Measurements from ENCODE around the gene AGXT2. TPM values are rescaled to one million over a fixed set of nuclear protein-coding genes. Genes with fewer than 3 reads are reported as not detected.

The AGXT2 gene
- total and polyA plus RNA-seq, 2 donors (not counting 3 experiments of a cell fraction or from before 2014, with no cell fraction given): not detected

DNA sequence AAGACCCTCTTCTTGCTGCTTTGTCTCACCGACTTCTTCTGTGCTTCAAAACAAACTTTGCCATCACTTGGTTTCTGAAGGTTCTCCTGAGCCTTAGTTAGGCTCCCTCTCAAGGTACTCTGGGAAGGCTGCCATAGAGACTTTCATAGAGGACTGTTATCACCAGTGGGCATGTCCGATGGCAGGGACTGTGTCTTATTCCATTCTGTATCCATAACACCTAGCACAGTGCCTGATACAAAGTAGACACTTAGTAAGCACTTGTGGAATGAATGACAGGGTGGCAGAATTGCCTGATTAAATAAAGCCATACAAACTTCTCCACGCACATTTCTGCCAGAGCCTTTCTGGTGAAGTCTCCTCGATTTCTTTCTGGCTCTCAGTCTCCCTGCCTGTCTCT is 32.7 kb downstream of the AGXT2 start:
- H3K79me2 ChIP-seq (ENCODE audit: control insufficient read depth, insufficient read depth, low read length): no peaks in the 10 kb centered on the region
- H3K27ac ChIP-seq (ENCODE audit: insufficient read depth, low read depth, low read length): no peak overlapping the region
- intact Hi-C loops (cut with micrococcal nuclease) (no loop called here), dilution Hi-C loops (cut with MboI; ENCODE audit: extremely low pct_ligation_motif_present, low sequenced_read_pairs) (no loop called here)
- no peaks in the 10 kb centered on the region for H3K9me1 ChIP-seq (replicated peaks; ENCODE audit: control insufficient read depth, extremely low read depth, insufficient read depth, low read length)
- TF ChIP-seq POLR2AphosphoS5 (IDR thresholded peaks at IDR 0.05; ENCODE audit: insufficient read depth, low read depth, low read length): no peak
- no peak for TF ChIP-seq JUN (IDR thresholded peaks at IDR 0.05; ENCODE audit: borderline replicate concordance, insufficient read depth, insufficient read length, low read depth)
- TF ChIP-seq EZH2 (IDR thresholded peaks at IDR 0.05; ENCODE audit: borderline replicate concordance, low read depth, low read length, severe bottlenecking): no peak
- TF ChIP-seq GATA2 (IDR thresholded peaks at IDR 0.05; ENCODE audit: insufficient read depth, insufficient read length, low read depth, low read length): no peak
- no peak for TF ChIP-seq MYC (IDR thresholded peaks at IDR 0.05; ENCODE audit: low read depth, low read length)
- TF ChIP-seq CTCF (IDR thresholded peaks at IDR 0.05; ENCODE audit: extremely low read depth in 1 of 2, insufficient read depth in 1 of 2, low read depth in 1 of 2, low read length in 2 of 2): no peak
- no peak for TF ChIP-seq FOS (IDR thresholded peaks at IDR 0.05; ENCODE audit: borderline replicate concordance, insufficient read depth, low read length)
- no peak for TF ChIP-seq MAX (IDR thresholded peaks at IDR 0.05; ENCODE audit: insufficient read depth, insufficient read length)
- H3K9me3 ChIP-seq (replicated peaks; ENCODE audit: control insufficient read depth, insufficient read depth, low read length): no peaks in the 10 kb centered on the region
- H3K4me3 ChIP-seq (replicated peaks in 1 of 3; ENCODE audit: insufficient read depth in 1 of 3, low read depth in 1 of 3, low read length in 3 of 3): no peak overlapping the region
- FAIRE-seq (no peak), DNase-seq (ENCODE audit: low read depth, low spot score) (no peak)
- no TSS peak for BruUV-seq (replicated peaks)
- no peaks in the 10 kb centered on the region for H3K36me3 ChIP-seq (ENCODE audit: control insufficient read depth in 2 of 2, extremely low read depth in 1 of 2, insufficient read depth in 2 of 2, low read length in 2 of 2)
- H3K4me2 ChIP-seq (ENCODE audit: insufficient read depth, low read length): no peak overlapping the region
- CTCF ChIA-PET: interaction anchor here (3.0 kb wide), 1 partner anchor 11 kb away, joined by 13 read pairs; no protein-coding TSS in a partner anchor
- no peak overlapping the region for H3K9ac ChIP-seq (replicated peaks; ENCODE audit: extremely low read depth, insufficient read depth, low read length)
- H2AFZ ChIP-seq (ENCODE audit: low read depth, low read length): no peak overlapping the region
- no peaks in the 10 kb centered on the region for H4K20me1 ChIP-seq (replicated peaks; ENCODE audit: control insufficient read depth, extremely low read depth, insufficient read depth, low read length)
- H3K4me1 ChIP-seq (ENCODE audit: control insufficient read depth, extremely low read depth, insufficient read depth, low read length): no peaks in the 10 kb centered on the region
- H3K27me3 ChIP-seq (ENCODE audit: control insufficient read depth in 2 of 2, insufficient read depth in 2 of 2, low read length in 2 of 2): no peaks in the 10 kb centered on the region
- POLR2A ChIA-PET: no interaction called here

Data from endothelial cell of umbilical vein (primary cell).